NK-92 (cell line): ENCODE data around the gene ALKAL2.
A peak's percentile ranks its signal among the peaks of the same experiment; 100 is the strongest.

ENCODE experiments used
- DNase-seq: peaks from one replicate; lab custom pipeline; 2025; ENCODE audit not compliant: unreplicated experiment; lab: John Stamatoyannopoulos, UW

Gene ALKAL2

GRCh38 chr2:271917-272316 lies 16.0 kb downstream of the ALKAL2 start:
- no peak for DNase-seq

DNA sequence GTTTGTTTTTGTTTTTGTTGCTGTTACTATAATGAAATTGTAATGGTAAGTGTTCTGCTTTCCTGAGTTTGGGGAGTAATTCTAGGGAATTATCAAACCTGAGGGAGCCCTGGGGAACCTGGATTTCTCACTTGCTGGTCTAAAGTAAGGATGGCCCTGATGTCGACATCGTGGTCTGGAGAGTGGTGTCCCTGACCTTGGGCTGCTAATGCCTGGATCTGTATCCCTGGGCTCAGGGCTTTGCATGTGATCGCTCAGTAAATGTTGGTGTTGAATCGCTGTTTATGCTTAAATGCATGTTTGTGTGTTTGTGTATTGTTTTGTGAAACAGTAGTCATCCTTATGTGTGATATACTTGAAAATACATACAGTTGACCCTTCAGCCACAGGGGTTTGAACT lies 17.0 kb downstream of the ALKAL2 start:
- no peak for DNase-seq

GRCh38 chr2:269356-270030 lies 18.4 kb downstream of the ALKAL2 start:
- no peak for DNase-seq

- no peak for DNase-seq
Measured at GRCh38 chr2:268323-268722, 19.6 kb downstream of the ALKAL2 start.

- DNase-seq, result peak; percentile 46
Measured at GRCh38 chr2:264493-265468, 23.1 kb downstream of the ALKAL2 start, which contains the start of gene ACP1. ACP1 (plus strand) TSS chr2:264947; CDS start chr2:264965, 18 bp downstream.

- no peak for DNase-seq
Measured at GRCh38 chr2:263774-264492, 24.0 kb downstream of the ALKAL2 start, which contains the start of gene SH3YL1. SH3YL1 (minus strand) TSS chr2:264032; CDS start chr2:263984, 48 bp downstream.

DNA sequence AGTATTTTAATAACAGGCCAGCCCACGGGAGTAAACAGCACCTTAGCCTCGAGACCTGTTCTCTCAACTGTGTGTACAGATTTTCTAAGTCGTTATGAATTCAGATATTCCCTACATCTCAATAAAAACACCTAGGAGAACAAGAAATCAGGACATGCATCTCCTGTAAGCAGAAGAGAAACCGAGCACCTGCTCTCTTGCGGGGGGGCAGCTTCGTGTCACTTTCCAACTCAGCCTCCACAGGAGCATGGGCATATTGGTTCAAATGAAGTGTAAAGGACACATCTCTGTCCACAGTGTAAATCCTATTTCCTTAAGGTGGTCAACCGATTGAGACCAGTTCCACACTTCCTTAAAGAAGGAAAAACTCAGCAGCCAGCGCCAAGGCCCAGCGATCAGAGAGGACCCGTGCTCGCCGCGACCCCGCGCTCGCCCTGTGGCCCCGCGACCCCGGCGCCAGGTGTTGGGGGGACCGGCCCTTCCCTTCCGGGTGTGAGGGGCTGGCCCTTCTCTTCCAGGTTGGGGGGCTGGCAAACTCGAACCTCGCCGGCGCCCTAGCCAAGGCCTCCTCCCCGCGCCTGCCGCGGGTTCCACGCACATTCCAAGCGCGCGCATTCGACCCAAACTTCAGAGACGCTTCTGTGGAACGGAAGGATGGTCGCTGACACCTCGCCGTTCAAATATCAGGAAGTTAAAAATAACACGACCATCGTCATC lies 24.7 kb downstream of the ALKAL2 start:
- DNase-seq, result no peak

DNA sequence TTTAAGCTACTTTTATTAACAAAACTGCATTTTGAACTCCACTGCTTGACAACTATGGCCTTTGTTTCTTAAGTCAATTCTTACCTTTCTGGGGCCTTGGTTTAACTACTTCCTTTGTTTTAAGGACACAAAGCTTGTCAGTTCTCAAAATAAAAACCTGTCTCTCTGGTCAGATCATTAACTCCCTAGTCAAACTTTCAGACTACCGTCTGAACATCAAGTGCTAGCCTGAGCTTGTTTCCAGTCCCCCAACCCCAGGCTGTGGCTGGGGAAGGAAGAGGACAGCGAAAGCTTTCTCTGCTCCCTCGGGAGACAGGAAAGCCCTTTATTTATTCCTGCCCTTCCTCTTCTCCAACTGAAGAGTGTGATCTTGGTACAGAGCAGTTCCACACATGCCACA lies 25.8 kb downstream of the ALKAL2 start:
- no peak for DNase-seq

DNA sequence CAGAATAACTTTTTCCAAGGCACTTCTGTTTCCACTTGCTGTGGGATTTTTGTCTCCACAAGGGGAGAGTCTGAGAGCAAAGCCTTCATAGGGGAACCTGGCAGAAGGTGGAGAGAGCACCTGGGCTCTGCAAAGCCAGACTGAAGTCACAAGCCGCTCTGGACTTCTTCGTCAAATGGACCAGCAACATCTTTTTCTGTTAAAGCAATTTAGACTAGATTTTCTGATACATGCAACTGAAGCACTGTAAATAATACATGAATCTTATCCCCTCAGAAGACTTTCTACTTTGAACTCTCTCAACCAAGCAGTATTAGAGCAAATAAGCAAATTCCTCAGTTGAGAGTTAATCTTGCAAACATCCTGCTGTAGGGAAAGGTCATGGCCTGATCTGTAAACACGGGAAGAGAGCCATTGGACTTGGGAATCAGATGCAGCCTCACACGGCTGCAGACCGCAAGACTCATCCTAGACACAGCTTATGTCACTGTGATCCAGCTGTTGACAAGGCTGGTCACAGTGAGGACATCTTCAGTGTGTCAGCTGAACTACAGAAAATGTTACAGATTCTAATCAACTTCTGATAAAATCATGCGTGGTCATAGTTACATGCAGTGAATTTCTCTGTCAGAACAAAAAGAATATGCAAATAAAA lies 27.3 kb downstream of the ALKAL2 start:
- DNase-seq, result no peak

GRCh38 chr2:259789-260331 lies 28.0 kb downstream of the ALKAL2 start:
- no peak for DNase-seq

DNA sequence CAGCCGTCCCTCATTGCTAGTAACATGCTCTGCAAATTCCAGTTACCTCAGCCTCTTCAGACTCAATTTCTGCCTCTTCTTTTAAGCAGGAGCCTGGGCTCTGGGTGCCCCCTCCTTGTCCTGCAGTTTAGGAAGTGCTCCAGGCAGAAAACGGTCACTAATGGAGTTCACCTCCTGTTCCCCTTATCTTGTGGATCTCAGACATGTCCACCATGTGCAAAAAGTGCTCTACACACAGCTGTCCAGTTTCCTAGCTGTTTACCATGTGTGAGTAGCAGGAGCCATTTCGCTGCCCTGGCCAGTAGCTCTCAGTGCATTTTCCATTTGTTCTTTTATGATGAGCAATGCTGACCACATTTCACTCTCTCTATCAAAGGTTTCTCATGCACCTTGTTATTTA lies 29.0 kb downstream of the ALKAL2 start:
- no peak for DNase-seq

DNA sequence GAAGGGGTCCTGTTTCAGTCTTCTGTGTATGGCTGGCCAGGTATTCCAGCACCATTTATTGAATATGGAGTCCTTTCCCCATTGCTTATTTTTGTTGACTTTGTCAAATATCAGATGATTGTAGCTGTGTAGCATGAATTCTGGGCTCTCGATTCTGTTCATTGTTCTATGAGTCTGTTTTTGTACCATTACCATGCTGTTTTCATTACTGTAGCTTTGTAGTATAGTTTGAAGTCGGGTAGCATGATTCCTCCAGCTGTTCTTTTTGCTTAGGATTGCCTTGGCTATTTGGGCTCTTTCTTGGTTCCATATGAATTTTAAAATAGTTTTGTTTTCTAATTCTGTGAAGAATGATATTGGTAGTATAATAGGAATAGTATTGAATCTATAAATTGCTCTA lies 30.0 kb downstream of the ALKAL2 start:
- no peak for DNase-seq

GRCh38 chr2:257429-257828 lies 30.5 kb downstream of the ALKAL2 start:
- DNase-seq, result no peak

- DNase-seq, result no peak
Measured at GRCh38 chr2:256094-256493, 31.8 kb downstream of the ALKAL2 start.

DNA sequence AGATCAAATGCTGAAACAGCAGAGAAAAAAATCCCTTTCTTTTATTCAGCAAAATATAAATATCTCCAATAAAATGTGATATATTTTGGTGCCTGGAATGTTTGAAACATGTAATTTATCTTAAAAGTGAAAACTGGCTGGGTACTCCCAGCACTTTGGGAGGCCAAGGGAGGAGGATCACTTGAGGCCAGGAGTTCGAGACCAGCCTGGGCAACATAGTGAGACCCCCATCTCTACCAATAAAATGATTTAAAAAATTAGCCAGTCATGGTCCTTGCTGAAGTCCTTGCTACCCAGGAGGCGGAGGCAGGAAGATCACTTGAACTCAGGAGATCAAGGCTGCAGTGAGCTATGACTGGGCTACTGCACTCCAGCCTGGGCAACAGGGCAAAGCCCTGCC lies 32.7 kb downstream of the ALKAL2 start:
- DNase-seq, result no peak

DNA sequence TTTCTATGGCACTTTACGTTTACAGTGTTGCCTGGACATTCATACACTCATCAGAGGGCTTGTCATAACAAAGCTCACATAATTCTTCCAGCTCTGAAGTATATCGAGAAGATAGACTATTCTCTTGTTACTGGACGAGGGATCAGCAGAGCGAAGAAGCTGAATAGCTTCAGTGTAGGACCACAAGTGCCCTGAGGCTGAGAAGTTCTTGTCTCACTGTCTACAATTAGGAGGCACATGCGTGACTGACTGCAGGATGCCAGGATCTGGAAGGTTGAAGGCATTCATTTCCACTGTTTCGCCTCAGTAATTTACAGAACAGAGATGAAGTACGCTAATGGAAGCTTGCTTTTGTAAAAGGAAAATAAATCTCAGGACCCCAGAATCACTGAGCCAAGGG lies 33.6 kb downstream of the ALKAL2 start:
- DNase-seq, result no peak

- DNase-seq, result no peak
Measured at GRCh38 chr2:253202-253638, 34.7 kb downstream of the ALKAL2 start.

GRCh38 chr2:252001-252602 lies 35.8 kb downstream of the ALKAL2 start:
- DNase-seq, result no peak

DNA sequence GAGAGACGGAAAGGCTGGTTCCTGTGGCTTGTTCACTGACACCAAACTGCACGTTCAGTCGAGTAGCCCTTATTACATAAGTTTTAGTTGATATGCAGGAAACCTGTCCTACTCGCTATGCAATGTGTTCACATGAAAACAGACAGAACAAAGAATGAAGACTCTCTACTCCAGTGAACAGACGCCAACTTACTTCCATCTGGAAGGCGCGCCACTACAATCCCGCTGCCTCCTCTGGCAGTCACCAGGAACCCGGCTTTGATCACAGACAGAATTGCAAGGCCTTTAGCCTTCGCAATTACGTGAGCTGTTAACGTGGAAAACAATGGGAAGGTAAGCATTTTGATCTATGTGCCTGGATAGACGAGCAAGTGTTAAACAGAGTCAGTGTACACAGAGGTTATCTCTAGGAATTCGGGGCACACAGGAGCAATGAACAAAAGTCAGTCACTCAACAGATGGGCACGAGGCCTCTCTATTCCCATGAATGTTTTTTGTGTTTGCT lies 38.3 kb downstream of the ALKAL2 start:
- DNase-seq, result no peak
